Stimulated activated naive B cell treated with anti-CD40 and anti-IgM and Interleukin-4, amounts not matched to agents 10 μg/mL and 1 μg/mL and 100 μg/mL, for 72 hours (primary cell): ENCODE measurements around the gene TMEM109.

ENCODE experiments used
- ATAC-seq, 2 donors: fragments of 150-1000 bp; cut with Tn5 transposase; replicated peaks; 2 replicates each; pipeline ENCODE4 v1.10.0; 2021; ENCODE audit warnings: moderate library complexity in 1 of 2
- DNase-seq: peaks from one replicate; pipeline ENCODE4 v3.0.0; 2021
- H3K27ac Mint-ChIP-seq: one replicate; pipeline ENCODE4 v1.8.0; 2022; ENCODE audit warnings: mild to moderate bottlenecking, mixed read lengths
- H3K27me3 Mint-ChIP-seq, 2 donors: one replicate each; pipeline ENCODE4 v1.8.0; 2022; ENCODE audit warnings: mixed read lengths in 2 of 2
- H3K36me3 Mint-ChIP-seq, 2 donors: one replicate each; pipeline ENCODE4 v1.8.0; 2022; ENCODE audit warnings: mixed read lengths in 2 of 2, mild to moderate bottlenecking in 1 of 2
- H3K4me1 Mint-ChIP-seq, 2 donors: one replicate each; pipeline ENCODE4 v1.8.0; 2022; ENCODE audit warnings: mixed read lengths in 2 of 2, mild to moderate bottlenecking in 1 of 2
- H3K4me3 Mint-ChIP-seq, 2 donors: one replicate each; pipeline ENCODE4 v1.8.0; 2022; ENCODE audit warnings: mild to moderate bottlenecking in 2 of 2, mixed read lengths in 2 of 2, moderate library complexity in 1 of 2
- H3K9me3 Mint-ChIP-seq, 2 donors: one replicate each; pipeline ENCODE4 v1.8.0; 2022; ENCODE audit warnings: mixed read lengths in 2 of 2, mild to moderate bottlenecking in 1 of 2

The TMEM109 gene

DNA sequence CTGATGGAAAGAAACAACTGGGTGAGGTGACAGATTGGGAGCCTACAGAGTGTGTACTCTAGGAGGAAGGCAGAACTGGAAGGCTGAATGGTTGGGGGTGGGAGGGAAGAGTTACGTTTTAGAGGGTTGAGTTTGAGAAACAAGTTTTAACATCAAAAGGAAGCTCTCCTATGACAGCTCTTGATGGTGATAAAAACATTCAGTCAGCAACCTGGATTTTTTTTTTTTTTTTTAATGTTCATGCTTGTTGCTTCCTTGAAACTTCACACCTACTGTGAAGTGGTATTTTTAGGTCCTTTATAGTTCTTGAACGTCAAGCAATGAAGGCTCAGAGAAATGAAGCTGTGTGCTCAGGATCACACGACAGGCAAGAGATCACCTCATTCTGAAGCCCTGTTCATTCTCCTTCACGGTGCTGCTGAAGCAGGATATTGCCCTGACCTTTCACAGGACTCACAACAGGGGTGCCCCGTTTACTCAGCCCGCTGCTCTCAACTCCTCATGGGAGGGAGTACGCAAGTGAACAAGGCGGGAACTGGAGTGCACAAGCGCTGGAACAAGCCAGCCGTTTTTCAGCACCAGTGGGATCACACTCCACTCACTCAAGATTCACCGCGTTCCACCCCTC, 1.6 kb upstream of the TMEM109 start:
- peak overlapping the region in 1 of 2 donors; percentile 31 for H3K4me3 Mint-ChIP-seq
- H3K27me3 Mint-ChIP-seq: no peaks in the 10 kb centered on the region
- peak overlapping the region; percentile 97 for H3K27ac Mint-ChIP-seq
- peaks cover 66 to 96% of the 10 kb centered on the region in 2 donors for H3K4me1 Mint-ChIP-seq
- H3K36me3 Mint-ChIP-seq: peaks cover 28 to 33% of the 10 kb centered on the region in 2 donors
- ATAC-seq (no peak), DNase-seq (no peak)
- peaks cover 20 to 25% of the 10 kb centered on the region in 2 donors for H3K9me3 Mint-ChIP-seq

DNA sequence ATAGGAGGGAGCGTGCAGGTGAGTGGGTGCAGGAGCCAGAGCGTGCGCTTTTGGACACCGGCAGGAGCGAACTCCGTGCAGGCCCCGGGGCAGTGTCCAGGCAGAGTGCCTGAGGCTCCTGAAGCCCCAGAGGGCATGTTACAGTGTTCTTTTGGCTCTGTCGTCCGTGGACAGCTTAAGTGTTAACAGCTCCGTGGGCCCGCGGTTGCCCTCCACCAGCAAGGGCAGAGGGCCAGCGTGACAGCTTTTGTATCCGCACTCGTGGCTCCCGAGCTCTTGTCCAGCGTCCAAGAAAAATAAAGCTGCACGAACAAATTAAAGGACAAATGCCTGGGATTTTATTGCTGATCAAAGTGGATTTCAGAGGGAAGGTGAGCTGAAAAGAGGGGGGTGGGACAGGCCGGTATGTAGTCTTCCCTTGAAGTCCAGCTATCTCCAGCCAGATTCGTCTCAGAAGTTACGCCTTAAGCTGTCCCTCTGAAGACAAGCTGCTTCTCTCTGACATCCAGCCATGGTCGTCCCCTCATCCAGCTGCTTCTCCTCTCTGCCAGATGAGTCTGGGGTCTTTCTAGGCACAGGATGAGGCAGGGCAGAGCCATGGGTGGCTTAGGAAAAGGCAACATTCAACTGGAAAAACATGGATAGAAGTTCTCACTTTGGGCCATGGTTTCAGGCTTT, 968 bp upstream of the TMEM109 start:
- peaks cover 63 to 94% of the 10 kb centered on the region in 2 donors for H3K4me1 Mint-ChIP-seq
- DNase-seq (no peak), ATAC-seq (no peak)
- H3K27me3 Mint-ChIP-seq: no peaks in the 10 kb centered on the region
- peak overlapping the region; percentile 99 for H3K27ac Mint-ChIP-seq
- peaks cover 20 to 22% of the 10 kb centered on the region in 2 donors for H3K9me3 Mint-ChIP-seq
- peaks cover 25 to 30% of the 10 kb centered on the region in 2 donors for H3K36me3 Mint-ChIP-seq
- peak overlapping the region; percentile 99 to 100 for H3K4me3 Mint-ChIP-seq

DNA sequence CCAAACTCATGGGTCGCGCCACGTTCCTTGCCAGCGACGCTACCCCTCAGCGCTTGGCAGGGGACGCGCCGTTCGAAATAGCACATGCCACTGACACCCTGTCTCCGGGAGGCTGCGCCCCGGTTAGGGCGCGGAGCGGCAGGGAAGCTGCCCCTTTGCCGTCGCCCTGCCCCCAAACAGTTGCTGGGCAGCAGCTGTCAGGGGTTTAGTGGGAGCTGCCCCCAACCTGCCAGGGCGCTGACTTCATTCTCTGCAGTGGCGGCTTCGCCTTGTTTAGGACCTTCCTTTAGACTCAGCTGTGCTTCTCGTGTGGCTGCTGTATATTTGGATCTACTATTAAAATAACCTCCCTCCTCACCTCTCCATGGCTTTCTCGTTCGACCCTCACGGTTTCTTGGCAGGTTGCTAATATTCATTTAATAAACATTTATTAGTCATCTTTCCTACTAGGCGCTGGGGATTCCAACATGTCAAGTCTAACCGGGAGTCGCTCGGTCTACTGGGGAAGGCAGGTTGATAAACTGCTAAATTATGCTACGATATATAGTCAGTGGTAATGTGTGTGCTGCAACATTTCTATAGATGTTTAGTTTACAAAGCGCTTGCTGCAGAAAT, 782 bp downstream of the TMEM109 start:
- no peaks in the 10 kb centered on the region for H3K27me3 Mint-ChIP-seq
- H3K9me3 Mint-ChIP-seq: peaks cover 7% of the 10 kb centered on the region in 2 donors
- peaks cover 14 to 19% of the 10 kb centered on the region in 2 donors for H3K36me3 Mint-ChIP-seq
- DNase-seq: no peak
- H3K4me3 Mint-ChIP-seq: peak overlapping the region; percentile 85 to 100
- H3K4me1 Mint-ChIP-seq: peaks cover 55 to 94% of the 10 kb centered on the region in 2 donors
- peak overlapping the region; percentile 93 for H3K27ac Mint-ChIP-seq
- peak; percentile 8 to 9 for ATAC-seq

DNA sequence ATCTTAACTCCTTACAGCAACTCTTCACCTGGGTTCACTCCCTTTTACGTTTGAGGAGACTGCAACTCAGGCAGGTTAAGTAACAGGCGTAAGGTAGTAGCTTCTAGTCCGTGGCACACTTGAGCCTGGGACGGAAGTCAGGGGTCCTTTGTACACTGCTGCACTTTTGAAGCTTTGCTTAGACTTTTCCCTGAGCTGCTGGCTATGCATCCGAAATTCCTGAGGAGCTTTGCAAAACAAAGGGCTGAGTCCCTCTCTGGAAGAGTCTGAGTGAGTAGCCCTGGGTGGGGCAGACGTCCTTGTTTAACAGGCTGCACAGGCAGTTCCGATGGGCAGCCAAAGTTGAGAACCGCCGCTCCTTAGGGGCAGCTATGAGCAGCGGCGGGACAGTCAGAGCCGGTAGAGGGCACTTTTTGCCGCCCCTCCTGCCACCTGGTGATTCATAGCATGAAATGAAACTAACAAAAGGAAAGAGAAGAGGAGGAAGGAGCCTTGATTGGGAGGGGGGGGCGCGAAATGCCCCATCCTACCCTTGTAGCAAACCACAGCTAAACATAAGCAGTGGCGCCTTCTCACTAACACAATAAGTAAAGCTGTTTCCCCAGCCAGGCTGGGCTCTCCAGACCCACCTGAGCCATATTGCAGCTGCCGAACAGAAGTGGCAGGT, 1.4 kb downstream of the TMEM109 start:
- ATAC-seq (peak; percentile 61 to 67), DNase-seq (peak; percentile 78)
- peaks cover 4 to 5% of the 10 kb centered on the region in 2 donors for H3K9me3 Mint-ChIP-seq
- no peaks in the 10 kb centered on the region for H3K27me3 Mint-ChIP-seq
- peaks cover 53 to 94% of the 10 kb centered on the region in 2 donors for H3K4me1 Mint-ChIP-seq
- H3K36me3 Mint-ChIP-seq: peaks cover 17 to 21% of the 10 kb centered on the region in 2 donors
- peak overlapping the region; percentile 85 to 100 for H3K4me3 Mint-ChIP-seq
- H3K27ac Mint-ChIP-seq: peak overlapping the region; percentile 93

DNA sequence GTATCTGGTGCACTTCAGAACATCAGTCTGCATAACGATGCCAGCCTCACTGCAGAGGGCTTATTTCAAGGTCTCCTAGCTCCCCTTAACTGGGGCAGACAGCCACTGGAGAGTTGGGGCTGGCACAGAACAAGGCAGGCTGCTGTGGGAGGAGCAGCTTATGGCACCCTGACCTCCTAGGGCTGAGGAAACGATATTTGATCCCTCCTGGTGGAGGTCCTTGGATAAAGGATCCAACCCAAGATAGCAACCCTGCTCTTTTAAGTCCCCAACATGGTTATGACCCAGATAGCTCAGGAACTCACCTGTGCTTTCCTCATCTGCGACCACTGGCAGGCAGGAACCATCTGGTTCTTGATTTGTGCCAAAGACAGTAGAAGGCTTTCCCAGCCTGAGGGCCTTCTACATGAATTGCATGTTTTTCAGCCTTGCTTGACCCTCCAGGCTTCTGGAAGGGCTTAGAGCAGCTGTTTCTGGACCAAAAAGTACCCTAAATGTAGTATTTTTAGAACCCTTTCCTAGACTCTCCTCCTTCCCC, 2.8 kb downstream of the TMEM109 start:
- Mint-ChIP-seq H3K27me3 (no peaks in the 10 kb centered on the region), H3K4me1 (peaks cover 45 to 87% of the 10 kb centered on the region in 2 donors)

DNA sequence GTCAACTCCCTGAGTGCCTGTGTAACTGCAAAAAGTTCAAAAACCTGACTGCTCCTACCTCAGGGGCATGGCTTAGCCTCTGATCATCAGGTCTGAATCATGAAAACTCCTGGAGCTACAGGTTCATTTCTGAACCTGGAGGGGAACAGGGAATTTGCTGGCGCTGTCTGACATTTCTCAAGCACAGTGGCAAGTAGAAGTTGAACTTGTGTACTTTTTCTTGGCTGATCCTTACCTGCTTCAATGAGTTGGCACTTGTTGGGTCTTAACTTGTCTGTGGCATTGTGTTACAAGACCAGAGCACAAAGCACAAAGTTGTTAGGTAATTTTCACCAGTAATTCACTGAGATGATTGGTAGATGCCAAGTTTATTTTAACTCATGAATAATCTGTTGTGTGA, 3.3 kb downstream of the TMEM109 start:
- Mint-ChIP-seq H3K36me3 (peaks cover 35 to 40% of the 10 kb centered on the region in 2 donors), H3K27me3 (no peaks in the 10 kb centered on the region), H3K4me1 (peaks cover 40 to 81% of the 10 kb centered on the region in 2 donors), H3K4me3 (peak overlapping the region in 1 of 2 donors; percentile 11), H3K27ac (peak overlapping the region; percentile 22), H3K9me3 (no peaks in the 10 kb centered on the region)
- no peak for DNase-seq
- no peak for ATAC-seq

More for the DNA sequence above, 2.8 kb downstream of the TMEM109 start:
- Mint-ChIP-seq H3K36me3 (peaks cover 30 to 35% of the 10 kb centered on the region in 2 donors), H3K4me3 (peak overlapping the region; percentile 11 to 22), H3K27ac (no peak overlapping the region), H3K9me3 (no peaks in the 10 kb centered on the region)
- DNase-seq: no peak
- ATAC-seq: no peak

DNA sequence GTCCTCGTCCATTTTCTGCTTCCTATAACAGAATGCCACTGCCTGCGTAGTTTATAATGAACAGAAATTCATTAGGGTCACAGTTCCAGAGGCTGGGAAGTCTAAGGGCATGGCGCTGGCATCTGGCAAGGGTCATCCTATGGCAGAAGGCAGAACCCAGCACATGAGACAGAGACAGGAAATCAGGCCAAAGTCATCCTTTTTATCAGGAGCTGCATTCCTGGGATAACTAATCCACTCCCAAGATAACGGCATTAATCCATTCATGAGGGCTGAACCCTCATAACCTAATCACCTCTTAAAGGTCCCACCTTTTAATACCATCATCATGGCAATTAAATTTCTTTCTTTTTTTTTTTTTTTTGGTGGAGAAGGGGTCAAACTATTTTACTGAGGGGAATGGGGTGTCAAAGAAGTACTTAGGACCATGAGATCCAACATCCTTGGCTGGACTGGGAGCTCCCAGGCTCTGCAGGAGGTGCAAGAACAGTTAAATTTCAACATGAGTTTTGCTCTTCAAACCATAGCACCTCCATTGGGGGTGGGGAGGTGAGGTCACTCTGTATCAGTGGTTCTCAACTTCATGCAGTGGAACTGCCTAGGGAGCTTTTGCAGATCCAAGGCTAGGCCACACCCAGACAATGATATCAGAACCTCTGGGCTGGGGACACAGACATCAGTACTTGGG, 4.4 kb downstream of the TMEM109 start:
- Mint-ChIP-seq H3K4me1 (peaks cover 34 to 74% of the 10 kb centered on the region in 2 donors), H3K27me3 (peaks cover 3 to 4% of the 10 kb centered on the region in 2 donors), H3K27ac (no peak overlapping the region), H3K36me3 (peaks cover 44 to 50% of the 10 kb centered on the region in 2 donors), H3K9me3 (no peaks in the 10 kb centered on the region), H3K4me3 (no peak overlapping the region)
- ATAC-seq: no peak
- no peak for DNase-seq

DNA sequence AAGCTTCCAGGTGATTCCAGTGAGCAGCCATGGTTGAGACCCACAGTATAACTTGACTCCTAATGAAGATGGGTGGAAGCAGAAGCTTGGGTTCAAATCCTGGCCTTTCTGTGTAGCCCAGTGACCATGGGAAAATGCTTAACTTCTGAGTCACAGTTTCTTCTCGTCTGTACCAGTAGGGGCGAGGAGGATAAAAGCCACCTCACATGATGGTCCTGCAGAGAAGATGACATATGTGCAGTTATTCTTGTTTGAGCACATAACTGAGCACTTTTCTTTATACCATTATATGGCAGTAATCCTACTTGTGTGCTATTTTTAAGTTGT, 4.9 kb downstream of the TMEM109 start:
- H3K4me1 Mint-ChIP-seq: peaks cover 34 to 74% of the 10 kb centered on the region in 2 donors
- H3K36me3 Mint-ChIP-seq: peaks cover 46 to 51% of the 10 kb centered on the region in 2 donors
- ATAC-seq (no peak), DNase-seq (no peak)
- H3K27ac Mint-ChIP-seq: no peak overlapping the region
- H3K9me3 Mint-ChIP-seq: no peaks in the 10 kb centered on the region
- H3K4me3 Mint-ChIP-seq: no peak overlapping the region
- H3K27me3 Mint-ChIP-seq: peaks cover 4 to 6% of the 10 kb centered on the region in 2 donors

GRCh38 chr11:60919320-60919719, 5.4 kb downstream of the TMEM109 start:
- no peak for DNase-seq
- H3K4me1 Mint-ChIP-seq: peaks cover 36 to 72% of the 10 kb centered on the region in 2 donors
- ATAC-seq: peak; percentile 31 to 33
- H3K9me3 Mint-ChIP-seq: no peaks in the 10 kb centered on the region
- H3K27ac Mint-ChIP-seq: peak overlapping the region; percentile 16
- H3K36me3 Mint-ChIP-seq: peaks cover 46 to 51% of the 10 kb centered on the region in 2 donors
- H3K27me3 Mint-ChIP-seq: peaks cover 4 to 6% of the 10 kb centered on the region in 2 donors
- peak overlapping the region; percentile 18 to 51 for H3K4me3 Mint-ChIP-seq

DNA sequence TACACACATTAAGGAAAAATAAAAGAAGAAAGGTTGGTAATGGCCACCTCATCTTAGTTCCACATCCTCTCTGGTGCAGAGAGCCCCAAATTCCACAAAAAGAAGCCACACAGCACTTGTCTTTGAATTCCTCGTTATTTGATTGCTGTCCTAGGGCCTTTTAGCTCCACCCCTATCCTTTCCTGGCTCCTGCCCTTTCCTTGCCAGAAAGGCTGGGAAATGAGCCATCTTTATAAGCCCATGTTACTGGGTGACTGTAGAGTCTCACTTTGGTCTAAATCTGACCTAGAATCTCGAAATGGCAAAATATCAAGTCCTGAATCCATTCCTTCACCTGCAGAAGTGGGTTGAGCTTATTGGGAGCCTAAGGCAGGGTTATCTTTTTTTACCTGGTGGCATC, 6.0 kb downstream of the TMEM109 start:
- ATAC-seq: no peak
- H3K27me3 Mint-ChIP-seq: peaks cover 4 to 6% of the 10 kb centered on the region in 2 donors
- no peaks in the 10 kb centered on the region for H3K9me3 Mint-ChIP-seq
- H3K27ac Mint-ChIP-seq: no peak overlapping the region
- H3K36me3 Mint-ChIP-seq: peaks cover 46 to 51% of the 10 kb centered on the region in 2 donors
- H3K4me3 Mint-ChIP-seq: no peak overlapping the region
- H3K4me1 Mint-ChIP-seq: peaks cover 36 to 72% of the 10 kb centered on the region in 2 donors
- no peak for DNase-seq

- no peak for ATAC-seq
- no peak for DNase-seq
- H3K27ac Mint-ChIP-seq: no peak overlapping the region
- H3K9me3 Mint-ChIP-seq: no peaks in the 10 kb centered on the region
- H3K4me3 Mint-ChIP-seq: no peak overlapping the region
- peaks cover 9 to 11% of the 10 kb centered on the region in 2 donors for H3K27me3 Mint-ChIP-seq
- peaks cover 35 to 70% of the 10 kb centered on the region in 2 donors for H3K4me1 Mint-ChIP-seq
- peaks cover 44 to 47% of the 10 kb centered on the region in 2 donors for H3K36me3 Mint-ChIP-seq
Observed at GRCh38 chr11:60921259-60921658, 7.3 kb downstream of the TMEM109 start.

DNA sequence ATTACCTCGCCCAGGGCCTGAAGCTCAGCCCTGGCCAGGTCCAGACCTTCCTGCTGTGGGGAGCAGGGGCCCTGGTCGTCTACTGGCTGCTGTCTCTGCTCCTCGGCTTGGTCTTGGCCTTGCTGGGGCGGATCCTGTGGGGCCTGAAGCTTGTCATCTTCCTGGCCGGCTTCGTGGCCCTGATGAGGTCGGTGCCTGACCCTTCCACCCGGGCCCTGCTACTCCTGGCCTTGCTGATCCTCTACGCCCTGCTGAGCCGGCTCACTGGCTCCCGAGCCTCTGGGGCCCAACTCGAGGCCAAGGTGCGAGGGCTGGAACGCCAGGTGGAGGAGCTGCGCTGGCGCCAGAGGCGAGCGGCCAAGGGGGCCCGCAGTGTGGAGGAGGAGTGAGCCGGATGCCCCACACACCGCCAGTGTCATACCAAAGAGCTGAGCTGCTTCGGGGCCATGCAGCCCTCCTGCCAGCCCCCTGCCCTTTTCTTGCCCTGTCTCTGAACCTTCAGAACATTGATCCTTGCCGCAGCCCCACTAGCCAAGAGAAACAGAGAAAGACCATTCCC, 7.9 kb downstream of the TMEM109 start:
- no peak overlapping the region for H3K4me3 Mint-ChIP-seq
- H3K27me3 Mint-ChIP-seq: peaks cover 9 to 11% of the 10 kb centered on the region in 2 donors
- DNase-seq: no peak
- ATAC-seq: no peak
- peaks cover 32 to 69% of the 10 kb centered on the region in 2 donors for H3K4me1 Mint-ChIP-seq
- H3K27ac Mint-ChIP-seq: no peak overlapping the region
- H3K36me3 Mint-ChIP-seq: peaks cover 43 to 47% of the 10 kb centered on the region in 2 donors
- no peaks in the 10 kb centered on the region for H3K9me3 Mint-ChIP-seq

DNA sequence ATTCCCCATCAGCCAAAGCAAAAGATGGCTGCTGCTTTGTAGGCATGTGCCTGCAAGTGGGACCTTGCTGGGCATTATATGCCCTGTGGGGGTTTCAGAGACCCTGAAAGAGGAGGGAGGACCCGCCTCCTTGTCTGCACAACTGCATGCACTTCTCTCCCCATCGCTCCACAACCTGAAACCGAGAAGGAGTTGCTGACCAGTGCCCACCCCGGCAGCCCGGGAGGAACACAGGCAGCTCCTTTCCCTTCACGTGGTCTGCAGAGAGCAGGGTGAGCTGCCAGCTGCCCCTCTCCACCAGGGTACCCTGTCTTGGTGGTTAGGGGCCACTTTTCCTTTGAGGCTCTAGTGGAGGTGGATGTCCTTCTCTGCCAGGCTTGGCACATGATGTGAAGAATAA, 8.9 kb downstream of the TMEM109 start:
- no peak overlapping the region for H3K27ac Mint-ChIP-seq

More for the DNA sequence above, 8.9 kb downstream of the TMEM109 start:
- ATAC-seq: no peak
- DNase-seq: no peak
- H3K4me1 Mint-ChIP-seq: peaks cover 29 to 70% of the 10 kb centered on the region in 2 donors
- H3K27me3 Mint-ChIP-seq: peaks cover 9 to 11% of the 10 kb centered on the region in 2 donors
- no peaks in the 10 kb centered on the region for H3K9me3 Mint-ChIP-seq
- peaks cover 41 to 42% of the 10 kb centered on the region in 2 donors for H3K36me3 Mint-ChIP-seq
- H3K4me3 Mint-ChIP-seq: no peak overlapping the region
